MCF 10A (cell line): Measurements from ENCODE around the gene CASP10. TPM values are rescaled to one million over a fixed set of nuclear protein-coding genes. Genes with fewer than 3 reads are reported as not detected.
A peak's percentile ranks its signal among the peaks of the same experiment; 100 is the strongest.

Source experiments
- Bru-seq: library from RNA; stranded (reverse); fragments of 400-500 nt; gene quantifications from one replicate; lab custom pipeline; 2021; lab: Mats Ljungman, UMichigan
- BruChase-seq, 2 experiments: library from RNA; stranded (reverse); fragments of 400-500 nt; gene quantifications; one replicate each; lab custom pipeline; 2021; lab: Mats Ljungman, UMichigan
- BruUV-seq: library from RNA; stranded (reverse); fragments of 400-500 nt; replicated peaks from 2 replicates; lab custom pipeline; 2021; lab: Mats Ljungman, UMichigan
- CTCF ChIA-PET: fragments of 300-600 bp; sonication (Branson Sonifier 250); formaldehyde crosslinking; extraction: SDS; loops from one replicate; lab custom pipeline; 2021; ENCODE audit warnings: antibody characterized with exemption, inconsistent platforms; lab: Yijun Ruan, JAX
- POLR2A ChIA-PET: fragments of 300-600, 350-650 bp; sonication (Branson Sonifier 250); formaldehyde crosslinking; extraction: SDS; loops from one replicate; lab custom pipeline; 2020; ENCODE audit warnings: antibody characterized with exemption, inconsistent platforms; lab: Yijun Ruan, JAX
- DNase-seq: peaks from one replicate; pipeline ENCODE4 v3.0.0-alpha.2; 2018; ENCODE audit not compliant: unreplicated experiment
- H3K27ac Mint-ChIP-seq: one replicate; pipeline ENCODE4 v1.8.0; 2022; ENCODE audit warnings: mild to moderate bottlenecking, low read depth, mixed read lengths; ENCODE audit not compliant: unreplicated experiment
- H3K27me3 Mint-ChIP-seq: one replicate; pipeline ENCODE4 v1.8.0; 2022; ENCODE audit warnings: mixed read lengths; ENCODE audit not compliant: insufficient read depth, unreplicated experiment
- H3K36me3 Mint-ChIP-seq: one replicate; pipeline ENCODE4 v1.8.0; 2022; ENCODE audit warnings: mild to moderate bottlenecking, moderate library complexity, mixed read lengths; ENCODE audit not compliant: insufficient read depth, unreplicated experiment
- H3K4me1 Mint-ChIP-seq: one replicate; pipeline ENCODE4 v1.8.0; 2022; ENCODE audit warnings: mixed read lengths; ENCODE audit not compliant: insufficient read depth, unreplicated experiment
- H3K4me3 Mint-ChIP-seq: one replicate; pipeline ENCODE4 v1.8.0; 2022; ENCODE audit warnings: mild to moderate bottlenecking, moderate library complexity, mixed read lengths; ENCODE audit not compliant: unreplicated experiment
- H3K9me3 Mint-ChIP-seq: one replicate; pipeline ENCODE4 v1.8.0; 2022; ENCODE audit warnings: mixed read lengths; ENCODE audit not compliant: unreplicated experiment
- CTCF ChIP-seq: fragments of 200-600 bp; IDR thresholded peaks from one replicate; pipeline ENCODE4 v1.8.0; 2022; ENCODE audit warnings: antibody characterized with exemption, mild to moderate bottlenecking; ENCODE audit not compliant: unreplicated experiment
- intact Hi-C: fragments of 100-400 bp; cut with micrococcal nuclease; formaldehyde crosslinking; loops from 2 replicates; pipeline ENCODE4 v1.14.1; 2022
- long read RNA-seq: library from polyadenylated mRNA; stranded (forward); transcript quantifications from one replicate; pipeline ENCODE4 v2.0.0, GENCODE V29; 2022
- total RNA-seq: library from RNA; stranded (reverse); gene quantifications from 2 replicates; pipeline ENCODE4 v1.2.3, GENCODE V29; 2022

Gene CASP10
- total RNA-seq = 0.19 and 0.27 TPM in 2 replicates
- Bru-seq, nascent RNA = percentile 25 among the genes with signal in this experiment
- percentile 37 among the genes with signal in this experiment for BruChase-seq, experiment 1, labeled RNA remaining after a 6-hour chase
- percentile 31 among the genes with signal in this experiment for BruChase-seq, experiment 2, labeled RNA remaining after a 2-hour chase
- long read RNA-seq = 0 reads

DNA sequence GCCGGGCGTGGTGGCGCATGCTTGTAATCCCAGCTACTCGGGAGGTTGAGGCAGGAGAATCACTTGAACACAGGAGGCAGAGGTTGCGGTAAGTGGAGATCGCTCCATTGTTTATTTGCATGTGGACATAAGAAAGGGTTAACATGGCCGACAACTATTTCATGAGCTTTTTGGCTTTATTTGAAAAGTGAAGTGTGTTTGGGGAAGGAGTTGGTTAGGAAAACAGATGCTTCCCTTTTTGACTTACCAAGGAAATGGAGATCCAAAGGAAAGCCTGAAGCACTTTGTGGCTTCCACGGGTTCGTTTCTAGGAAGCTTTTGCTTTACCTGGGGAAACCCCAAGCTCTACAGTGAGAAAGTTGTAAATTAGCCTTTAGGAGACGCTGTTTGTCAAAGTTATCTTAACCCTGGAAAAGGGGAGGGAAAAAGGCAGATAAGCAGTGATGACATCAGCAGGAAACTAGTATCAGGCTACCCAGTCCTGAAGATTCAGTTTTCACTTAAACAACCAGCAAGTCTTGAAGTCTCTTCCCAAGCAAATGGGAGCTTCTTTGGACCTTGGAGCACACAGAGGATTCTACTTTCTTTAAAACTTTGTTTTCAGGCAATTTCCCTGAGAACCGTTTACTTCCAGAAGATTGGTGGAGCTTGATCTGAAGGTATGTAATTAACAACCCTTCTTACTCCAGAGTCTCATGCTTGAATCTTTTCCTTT, at the start of gene CASP10:
CASP10 (plus strand) TSS at position 492 of the 715 bp plus-strand sequence. CDS start 2,637 bp downstream, outside the sequence.
- TF ChIP-seq CTCF = no peak
- intact Hi-C loops = no loop called here
- H3K27me3 Mint-ChIP-seq = no peaks in the 10 kb centered on the region
- H3K27ac Mint-ChIP-seq = no peak within 1 kb of the TSS
- peak; percentile 68 for DNase-seq
- H3K9me3 Mint-ChIP-seq = no peaks in the 10 kb centered on the region
- CTCF ChIA-PET = interaction anchor here (0.5 to 2.3 kb wide), 9 partner anchors 12 to 1017 kb away, joined by 3 to 24 read pairs (median 3); no protein-coding TSS in a partner anchor
- peak within 1 kb of the TSS; percentile 46 for H3K4me3 Mint-ChIP-seq
- no peaks in the 10 kb centered on the region for H3K4me1 Mint-ChIP-seq
- POLR2A ChIA-PET = interaction anchor here (1.0 to 1.6 kb wide), 3 partner anchors 8 to 50 kb away, joined by 3 to 10 read pairs (median 4); no protein-coding TSS in a partner anchor
- H3K36me3 Mint-ChIP-seq = peaks cover 6% of the 10 kb centered on the region
- BruUV-seq = no TSS peak

DNA sequence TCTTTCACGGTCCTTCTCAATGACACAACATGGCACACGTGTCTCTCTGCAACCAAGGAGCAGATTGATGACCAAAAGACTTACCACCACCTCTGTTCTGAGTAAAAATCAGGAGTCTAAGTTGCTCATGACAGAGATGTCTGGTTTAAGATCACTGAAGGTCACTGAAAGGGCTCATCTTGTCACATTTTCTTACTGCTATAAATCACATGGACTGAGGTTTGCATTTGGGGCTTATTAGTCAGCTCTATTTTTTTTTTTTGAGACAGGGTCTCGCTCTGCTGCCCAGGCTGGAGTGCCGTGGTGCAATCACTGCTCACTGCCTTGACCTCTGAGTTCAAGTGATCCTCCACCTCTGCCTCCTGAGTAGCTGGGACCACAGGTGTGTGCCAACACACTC, 47.6 kb upstream of the CASP10 start:
- DNase-seq = no peak
- no peak for TF ChIP-seq CTCF
- BruUV-seq = no TSS peak
- CTCF ChIA-PET = interaction anchor here (1.2 to 1.5 kb wide), 3 partner anchors 10 to 173 kb away, joined by 4 to 5 read pairs (median 4); no protein-coding TSS in a partner anchor
- Mint-ChIP-seq H3K4me1 (peaks cover 12% of the 10 kb centered on the region), H3K9me3 (no peaks in the 10 kb centered on the region), H3K36me3 (peaks cover 79% of the 10 kb centered on the region), H3K27me3 (no peaks in the 10 kb centered on the region), H3K27ac (no peak overlapping the region), H3K4me3 (no peak overlapping the region)
- POLR2A ChIA-PET = interaction anchor here (1.0 to 1.5 kb wide), 3 partner anchors 8 to 17 kb away, joined by 3 to 7 read pairs (median 6); no protein-coding TSS in a partner anchor
- intact Hi-C loops = no loop called here

- TF ChIP-seq CTCF = no peak
- Mint-ChIP-seq H3K27ac (no peak overlapping the region), H3K27me3 (no peaks in the 10 kb centered on the region), H3K9me3 (no peaks in the 10 kb centered on the region), H3K4me3 (no peak overlapping the region), H3K36me3 (peaks cover 85% of the 10 kb centered on the region), H3K4me1 (peaks cover 7% of the 10 kb centered on the region)
- intact Hi-C loops = no loop called here
- ChIA-PET POLR2A (no interaction called here), CTCF (interaction anchor here (1.5 kb wide), 1 partner anchor 12 kb away, joined by 5 read pairs; no protein-coding TSS in a partner anchor)
- DNase-seq = no peak
- BruUV-seq = no TSS peak
These were observed 46.0 kb upstream of the CASP10 start for GRCh38 chr2:201136889-201137321.
